Fibroblast of skin of back (primary cell): ENCODE data around the gene SLC39A8.

Source experiments
- DNase-seq: peaks from one replicate; pipeline ENCODE4 v3.0.0-alpha.2; 2013

The SLC39A8 gene

GRCh38 chr4:102339018-102339417, 6.3 kb downstream of the SLC39A8 start:
- DNase-seq = no peak

- DNase-seq = no peak
These were observed 6.9 kb downstream of the SLC39A8 start for GRCh38 chr4:102338405-102338804.

- DNase-seq = no peak
These were observed 9.7 kb downstream of the SLC39A8 start for GRCh38 chr4:102335616-102336015.

DNA sequence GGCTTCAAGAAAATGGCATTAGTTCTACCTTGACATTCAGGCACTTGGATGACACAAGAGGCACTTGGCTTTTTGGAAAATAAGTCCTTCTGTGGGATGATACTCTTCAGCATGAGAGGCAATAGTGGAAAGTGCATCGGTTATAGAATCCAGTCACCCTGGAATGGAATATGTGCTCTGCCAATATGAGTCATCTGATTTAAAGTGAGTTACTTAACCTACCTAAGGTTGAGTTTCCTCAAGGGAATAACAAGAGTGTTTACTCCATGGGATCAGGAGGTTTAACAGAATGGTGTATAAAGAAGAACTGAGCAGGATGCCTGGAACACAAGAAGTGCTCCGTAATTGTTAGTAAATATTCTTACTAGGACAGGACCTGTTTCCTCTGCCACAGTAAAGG, 10.7 kb downstream of the SLC39A8 start:
- DNase-seq = no peak

GRCh38 chr4:102333787-102334186, 11.5 kb downstream of the SLC39A8 start:
- no peak for DNase-seq

- no peak for DNase-seq
These were observed 17.2 kb downstream of the SLC39A8 start for GRCh38 chr4:102328045-102328444.

DNA sequence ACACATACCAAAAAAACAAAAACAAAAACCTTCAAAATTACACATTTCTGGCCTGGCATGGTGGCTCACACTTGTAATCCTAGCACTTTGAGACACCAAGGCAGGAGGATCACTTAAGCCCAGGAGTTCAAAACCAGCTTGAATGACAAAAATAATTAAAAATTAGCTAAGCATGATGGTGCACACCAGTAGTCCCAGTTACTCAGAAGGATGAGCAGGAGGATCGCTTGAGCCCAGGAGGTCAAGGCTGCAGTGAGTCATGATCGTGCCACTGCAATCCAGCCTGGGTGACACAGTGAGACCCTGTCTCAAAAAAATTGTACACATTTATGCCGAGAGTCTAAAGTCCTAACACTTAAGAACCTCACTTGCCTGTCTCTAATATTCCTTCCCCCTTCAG, 18.3 kb downstream of the SLC39A8 start:
- DNase-seq = no peak

DNA sequence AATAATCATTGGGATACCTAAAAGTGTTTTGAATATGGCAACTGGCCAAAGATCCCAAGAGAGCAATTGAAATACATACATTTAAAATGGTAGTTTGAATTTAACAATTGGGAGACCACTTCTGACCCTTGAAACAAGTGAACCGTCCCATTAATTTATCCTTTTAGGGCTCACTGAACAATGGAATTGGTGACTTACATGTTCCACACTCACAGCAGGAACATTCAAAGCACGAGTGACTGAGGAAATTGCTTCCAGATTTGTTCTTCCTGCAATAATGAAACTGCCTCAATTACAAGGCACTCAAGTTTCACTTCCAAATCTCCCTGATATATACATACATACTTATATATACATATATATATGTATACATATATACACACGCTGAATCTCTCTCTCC, 20.6 kb downstream of the SLC39A8 start:
- DNase-seq = no peak

DNA sequence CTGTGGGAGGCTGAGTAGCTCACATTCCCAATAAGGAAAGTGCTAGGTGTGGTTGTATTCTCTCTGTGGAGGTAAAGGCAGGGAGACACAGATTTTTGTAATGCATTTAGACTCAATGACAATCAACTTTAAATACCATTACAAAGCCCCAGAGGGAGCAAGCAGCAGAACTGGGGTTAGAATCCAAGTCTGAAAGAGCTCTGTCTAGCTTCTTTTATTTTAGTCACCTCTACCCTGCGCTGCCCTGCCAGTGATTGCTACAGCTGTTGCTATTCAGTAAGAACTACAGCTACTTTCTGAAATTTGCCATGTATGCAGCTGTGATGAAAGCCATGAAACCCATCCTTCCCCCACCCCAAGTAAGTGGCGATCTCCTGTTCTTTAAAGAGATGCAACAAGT, 22.5 kb downstream of the SLC39A8 start:
- no peak for DNase-seq

DNA sequence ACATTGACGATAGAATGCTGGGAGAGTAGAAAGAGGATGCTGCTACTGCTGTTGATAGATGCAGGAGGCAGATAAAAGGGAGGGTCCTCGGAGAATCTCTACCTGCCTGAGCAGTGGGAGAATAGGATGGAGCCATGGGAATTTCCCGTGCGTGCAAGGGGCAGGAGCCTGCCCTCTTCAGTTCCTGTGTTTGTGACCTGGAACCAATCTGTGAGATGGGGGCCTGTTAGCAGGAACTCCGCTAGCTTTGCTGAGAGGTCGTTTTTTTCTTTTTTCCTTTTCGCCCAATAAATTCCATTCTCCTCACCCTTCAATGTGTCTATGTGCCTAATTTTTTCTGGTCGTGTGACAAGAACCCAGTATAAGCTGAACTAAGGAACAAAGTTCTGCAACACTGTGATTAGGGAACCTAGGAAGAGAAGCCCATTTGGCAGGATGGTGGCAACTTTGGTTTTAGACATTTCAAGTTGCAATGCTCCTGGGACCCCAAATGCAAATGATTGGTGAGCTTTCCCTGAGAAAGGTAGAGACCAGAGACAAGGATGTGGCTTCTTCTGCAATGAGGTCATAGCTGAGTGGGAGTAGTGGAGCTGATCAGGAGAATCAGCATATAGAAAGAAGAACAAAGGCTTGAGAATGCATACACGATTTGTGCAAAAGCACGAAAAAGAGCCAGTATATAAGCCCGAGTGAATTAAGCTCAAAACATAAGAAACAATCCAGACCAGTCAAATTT, 23.9 kb downstream of the SLC39A8 start:
- DNase-seq = no peak

DNA sequence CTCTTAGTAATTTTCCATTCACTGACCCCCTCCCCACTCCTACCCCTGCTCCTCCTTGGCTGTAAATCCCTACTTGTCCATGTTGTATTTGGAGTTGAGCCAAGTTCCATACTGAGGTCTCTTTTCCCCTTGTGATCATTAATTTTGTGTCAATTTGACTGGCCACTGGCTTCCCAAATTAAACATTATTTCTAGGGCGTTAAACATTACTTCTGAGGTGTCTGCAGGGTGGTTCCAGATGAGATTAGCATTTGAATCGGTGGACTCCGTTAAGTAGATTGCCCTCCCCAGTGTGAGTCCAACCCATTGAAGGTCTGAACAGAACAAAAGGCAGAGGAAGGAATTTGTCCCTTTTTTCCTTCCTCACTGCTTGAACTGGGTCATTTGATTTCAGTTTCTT, 25.7 kb downstream of the SLC39A8 start:
- DNase-seq = no peak

DNA sequence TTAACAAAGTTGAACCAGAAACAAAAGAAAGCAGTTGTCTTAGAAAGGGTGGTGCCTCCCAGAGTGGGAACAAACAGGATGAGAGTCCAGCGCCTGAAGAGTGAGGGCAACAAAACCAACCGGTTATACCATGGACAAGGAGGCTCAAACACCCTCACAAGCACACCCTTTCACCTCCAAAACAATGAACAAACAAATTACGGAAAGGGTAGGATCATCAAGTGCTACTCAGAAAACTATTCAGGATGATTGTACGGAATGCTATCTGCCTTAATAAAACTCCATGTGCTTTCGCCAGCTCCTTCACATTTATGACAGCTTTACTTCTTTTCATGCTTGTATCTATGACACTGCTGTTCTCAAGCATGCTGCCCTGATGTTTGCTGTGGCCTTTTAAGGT, 26.8 kb downstream of the SLC39A8 start:
- no peak for DNase-seq

DNA sequence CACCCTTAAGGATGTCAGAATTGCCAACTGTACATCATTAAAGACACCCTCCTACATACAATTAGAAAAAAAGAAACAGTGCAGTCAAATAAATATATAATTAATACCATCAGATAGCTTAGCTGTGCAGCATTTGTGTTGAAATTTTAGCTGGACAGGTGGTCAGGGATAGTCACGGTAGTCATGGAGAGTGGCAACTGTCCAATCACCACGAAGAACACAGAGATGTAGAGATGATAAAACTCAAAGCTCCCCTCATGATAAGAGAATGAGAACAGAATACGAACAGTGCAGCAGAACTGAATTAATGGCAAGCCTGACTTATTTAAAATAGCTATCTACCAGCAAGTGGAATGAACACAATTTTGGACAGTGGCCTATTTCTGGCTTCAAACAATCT, 27.2 kb downstream of the SLC39A8 start:
- DNase-seq = no peak

DNA sequence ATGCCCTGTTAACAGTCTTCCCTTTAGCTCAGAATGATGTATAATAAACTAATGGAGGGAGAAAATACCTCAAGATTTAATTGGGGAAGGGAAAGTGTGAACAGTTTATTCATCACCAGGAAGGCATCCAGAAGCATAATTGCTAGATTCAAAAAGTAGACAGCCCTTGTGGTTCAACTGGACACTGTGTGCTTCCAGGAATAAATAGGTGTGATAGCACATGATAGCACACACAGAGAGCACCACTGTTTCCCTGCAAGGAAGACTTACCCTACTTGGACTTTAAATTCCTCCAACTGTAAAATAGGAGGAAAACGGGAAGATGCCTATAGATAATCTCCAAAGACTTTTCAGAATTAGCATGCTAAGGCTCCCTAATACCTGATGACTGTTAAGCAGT, 27.8 kb downstream of the SLC39A8 start:
- no peak for DNase-seq

DNA sequence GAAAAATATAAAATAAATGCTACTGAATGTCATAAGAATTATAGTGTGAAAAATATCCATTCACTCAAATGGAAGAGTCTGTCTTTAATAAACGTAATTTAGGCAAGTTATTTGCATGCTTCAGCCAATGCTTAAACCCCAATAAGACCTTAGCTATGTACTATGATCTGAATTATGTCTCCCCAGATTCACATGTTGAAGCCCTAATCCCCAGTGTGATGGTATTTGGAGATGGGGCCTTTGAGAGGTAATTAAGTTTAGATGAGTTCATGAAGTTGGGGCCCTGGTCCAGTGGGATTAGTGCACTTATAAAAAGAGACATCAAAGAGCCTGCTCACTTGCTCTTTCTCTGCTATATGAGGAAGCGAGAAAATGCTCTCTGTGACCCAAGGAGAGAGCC, 28.7 kb downstream of the SLC39A8 start:
- no peak for DNase-seq

DNA sequence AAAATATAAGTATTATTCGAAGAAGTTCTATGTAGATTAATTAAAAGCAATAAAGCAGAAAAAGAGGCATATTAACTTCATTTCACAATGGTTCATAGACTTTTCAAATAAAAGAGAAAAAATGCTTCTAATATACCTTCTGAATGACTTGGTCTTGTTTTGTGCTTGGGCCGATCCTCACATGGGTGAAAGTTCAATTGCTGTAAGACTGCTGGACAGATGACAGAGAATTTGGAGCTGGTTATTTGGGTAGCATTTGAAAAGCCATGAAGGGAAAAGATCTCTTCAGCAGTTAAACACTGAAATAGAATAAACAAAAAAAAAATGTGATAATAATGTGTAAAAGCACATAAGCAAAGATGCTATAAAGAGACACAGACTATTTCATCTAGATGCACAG, 29.8 kb downstream of the SLC39A8 start:
- no peak for DNase-seq

DNA sequence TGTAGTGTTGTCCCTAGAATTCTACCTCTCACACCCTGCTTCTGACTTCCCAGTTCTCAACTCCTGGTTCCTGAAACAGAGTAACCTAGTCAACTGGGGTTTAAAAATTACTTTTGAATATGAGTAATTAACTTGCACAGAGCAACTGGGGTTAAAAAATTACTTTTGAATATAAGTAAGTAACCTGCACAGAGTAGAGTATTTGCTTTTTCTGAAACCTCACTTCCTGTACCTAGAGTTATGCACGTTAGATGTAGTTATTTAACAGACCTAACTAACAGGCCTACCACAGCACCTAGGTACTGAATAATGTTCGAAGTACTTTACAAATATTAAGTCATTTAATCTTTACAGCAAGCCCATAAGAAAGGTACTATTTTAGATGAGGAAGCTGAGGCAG, 32.9 kb downstream of the SLC39A8 start:
- no peak for DNase-seq

DNA sequence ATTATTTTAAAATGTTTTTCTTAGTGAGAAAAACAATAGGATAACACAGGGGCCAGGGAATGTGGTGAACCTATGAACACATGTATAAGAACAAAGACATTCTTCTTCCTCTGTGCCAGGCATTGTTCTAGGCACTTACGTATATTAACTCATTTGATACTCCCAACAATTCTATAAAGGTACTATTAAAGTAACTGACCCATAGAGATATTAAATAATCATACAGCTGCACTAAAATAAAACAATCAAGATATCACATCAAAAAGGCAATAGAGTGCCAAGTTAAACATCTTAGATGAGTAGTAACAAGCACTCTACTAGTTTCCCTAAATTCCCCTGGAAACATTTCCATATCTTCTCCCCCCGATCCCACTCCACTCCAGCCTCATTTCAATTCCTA, 33.4 kb downstream of the SLC39A8 start:
- no peak for DNase-seq

GRCh38 chr4:102311407-102311806, 33.9 kb downstream of the SLC39A8 start:
- no peak for DNase-seq

GRCh38 chr4:102308032-102308799, 37.1 kb downstream of the SLC39A8 start:
- DNase-seq = no peak

GRCh38 chr4:102305666-102306065, 39.6 kb downstream of the SLC39A8 start:
- DNase-seq = no peak

- no peak for DNase-seq
These were observed 42.5 kb downstream of the SLC39A8 start for GRCh38 chr4:102302762-102303161.

DNA sequence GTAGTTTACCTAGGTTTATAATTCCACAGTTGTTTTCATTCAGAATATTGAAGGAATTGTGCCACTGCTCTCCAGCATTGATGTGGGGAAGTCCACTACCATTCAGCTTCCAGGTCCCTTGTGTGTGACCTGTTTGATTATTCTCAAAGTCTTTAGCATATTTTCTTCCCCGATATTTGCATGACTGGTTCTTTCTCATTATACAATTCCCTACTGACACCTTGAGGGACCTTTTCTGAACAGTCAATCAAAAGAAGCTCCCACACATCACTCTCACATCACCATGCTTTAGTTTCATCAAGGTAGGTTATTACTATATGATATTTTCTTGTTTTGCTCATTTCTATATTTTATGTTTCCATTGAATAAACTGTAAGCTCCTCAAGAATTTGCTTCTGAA, 44.1 kb downstream of the SLC39A8 start:
- no peak for DNase-seq

DNA sequence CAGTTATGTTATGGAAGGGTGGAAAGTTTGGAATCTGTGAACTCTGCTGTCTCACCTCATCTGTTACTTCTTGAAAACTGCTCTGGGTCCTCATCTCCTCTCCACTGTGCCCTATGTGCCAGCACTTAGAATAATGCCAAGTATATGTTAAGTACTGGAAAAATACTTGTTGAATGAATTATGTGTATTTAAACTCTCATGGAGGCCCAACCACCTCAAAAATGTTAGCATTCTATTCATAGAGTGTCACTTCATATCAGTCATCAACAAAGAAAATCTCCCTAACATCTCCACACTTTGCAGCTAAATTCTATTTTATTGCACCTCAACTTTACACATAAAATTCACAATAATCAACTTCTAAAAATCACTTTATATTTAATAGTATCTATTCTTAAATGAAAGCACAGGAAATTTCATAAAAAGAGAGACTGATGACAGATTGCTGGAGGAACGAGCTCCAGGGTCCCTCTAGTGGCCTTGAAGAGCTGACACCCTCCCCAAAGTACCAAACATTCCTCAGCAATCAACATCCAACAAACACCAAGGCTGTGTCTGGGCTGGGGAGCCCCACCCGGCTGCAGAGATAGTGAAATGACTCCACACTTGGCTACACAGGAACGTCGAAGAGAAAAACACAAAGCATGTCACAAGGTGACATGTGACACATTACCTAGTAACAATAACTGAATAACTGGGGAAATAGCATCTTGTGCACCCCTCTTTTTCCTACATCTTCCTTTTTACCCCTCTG, 45.8 kb downstream of the SLC39A8 start:
- DNase-seq = peak; percentile 68
